IMR-90 (cell line): ENCODE data around the gene RASSF3. TPM values are rescaled to one million over a fixed set of nuclear protein-coding genes. Genes with fewer than 3 reads are reported as not detected.
A peak's percentile ranks its signal among the peaks of the same experiment; 100 is the strongest.

ENCODE experiments used
- ATAC-seq: fragments of 200-7000 bp; cut with Tn5 transposase; 2 replicates; pipeline ENCODE4 v1.9.1; 2020; ENCODE audit warnings: low read depth, mild to moderate bottlenecking, moderate library complexity
- BruUV-seq: library from RNA; stranded (reverse); fragments of 400-500 nt; replicated peaks from 2 replicates; lab custom pipeline; 2021; lab: Mats Ljungman, UMichigan
- CTCF ChIA-PET: fragments of 300-600 bp; formaldehyde crosslinking; extraction: SDS; loops from one replicate; lab custom pipeline; 2021; ENCODE audit warnings: antibody characterized with exemption; lab: Yijun Ruan, JAX
- POLR2A ChIA-PET: fragments of 300-600 bp; sonication (Branson Sonifier 250); formaldehyde crosslinking; loops from one replicate; lab custom pipeline; 2022; ENCODE audit warnings: antibody characterized with exemption; ENCODE audit not compliant: unreplicated experiment; lab: Charles Lee
- DNase-seq: peaks from one replicate; pipeline ENCODE4 v3.0.0; 2013
- H2AFZ ChIP-seq: replicated peaks from 2 replicates; pipeline ENCODE3; 2013; ENCODE audit warnings: low read length, mild to moderate bottlenecking; ENCODE audit not compliant: poor library complexity
- H2AK5ac ChIP-seq: 2 replicates; pipeline ENCODE4 v1.6.1; 2013; ENCODE audit warnings: low read depth, low read length, inconsistent platforms
- H2AK9ac ChIP-seq: replicated peaks from 2 replicates; pipeline ENCODE3; 2013; ENCODE audit warnings: mild to moderate bottlenecking, low read depth, low read length, moderate library complexity; ENCODE audit not compliant: poor library complexity
- H2BK120ac ChIP-seq: 2 replicates; pipeline ENCODE4 v1.6.1; 2013; ENCODE audit warnings: low read depth, low read length, inconsistent platforms
- H2BK15ac ChIP-seq: 3 replicates; pipeline ENCODE4 v1.6.1; 2013; ENCODE audit warnings: low read depth, low read length, inconsistent platforms
- H2BK20ac ChIP-seq: 2 replicates; pipeline ENCODE4 v1.6.1; 2013; ENCODE audit warnings: low read depth, mild to moderate bottlenecking, inconsistent platforms, low read length, moderate library complexity
- H2BK5ac ChIP-seq: 2 replicates; pipeline ENCODE4 v1.6.1; 2013; ENCODE audit warnings: mild to moderate bottlenecking, low read depth, low read length, inconsistent platforms; ENCODE audit not compliant: poor library complexity, severe bottlenecking
- H3K14ac ChIP-seq: replicated peaks from 2 replicates; pipeline ENCODE4 v1.6.1; 2013; ENCODE audit warnings: low read depth, low read length, inconsistent platforms
- H3K18ac ChIP-seq: 2 replicates; pipeline ENCODE4 v1.6.1; 2013; ENCODE audit warnings: low read depth, low read length, control low read depth
- H3K23ac ChIP-seq: 2 replicates; pipeline ENCODE4 v1.6.1; 2013; ENCODE audit warnings: low read depth, low read length, inconsistent platforms
- H3K27ac ChIP-seq: 2 replicates; pipeline ENCODE4 v1.5.1; 2013; ENCODE audit warnings: mild to moderate bottlenecking, control low read depth, low read length; ENCODE audit not compliant: insufficient read depth
- H3K27me3 ChIP-seq: 2 replicates; pipeline ENCODE4 v1.6.1; 2013; ENCODE audit warnings: low read length; ENCODE audit not compliant: control insufficient read depth, insufficient read depth
- H3K36me3 ChIP-seq: 2 replicates; pipeline ENCODE4 v1.6.1; 2013; ENCODE audit warnings: low read length, mixed read lengths; ENCODE audit not compliant: control insufficient read depth, insufficient read depth
- H3K4ac ChIP-seq: 2 replicates; pipeline ENCODE4 v1.6.1; 2013; ENCODE audit warnings: low read depth, low read length, inconsistent platforms
- H3K4me1 ChIP-seq: 2 replicates; pipeline ENCODE4 v1.6.1; 2013; ENCODE audit warnings: low read length, mixed read lengths; ENCODE audit not compliant: control insufficient read depth, insufficient read depth
- H3K4me2 ChIP-seq: 2 replicates; pipeline ENCODE4 v1.6.1; 2013; ENCODE audit warnings: low read depth, mild to moderate bottlenecking, control low read depth, low read length, moderate library complexity
- H3K4me3 ChIP-seq: 2 replicates; pipeline ENCODE4 v1.5.1; 2013; ENCODE audit warnings: low read depth, mild to moderate bottlenecking, control low read depth, low read length, moderate library complexity; ENCODE audit not compliant: insufficient read depth
- H3K56ac ChIP-seq: 2 replicates; pipeline ENCODE4 v1.6.1; 2013; ENCODE audit warnings: low read length, inconsistent platforms; ENCODE audit not compliant: insufficient read depth; ENCODE audit errors: extremely low read depth
- H3K79me1 ChIP-seq, 2 experiments: 2 replicates each; pipeline ENCODE4 v1.6.1; 2013; ENCODE audit warnings: low read length in 2 of 2, inconsistent platforms in 1 of 2, low read depth in 1 of 2
- H3K9ac ChIP-seq: 2 replicates; pipeline ENCODE4 v1.6.1; 2013; ENCODE audit warnings: low read depth, low read length, control low read depth
- H3K9me1 ChIP-seq: 2 replicates; pipeline ENCODE4 v1.6.1; 2013; ENCODE audit warnings: low read length, inconsistent platforms; ENCODE audit not compliant: insufficient read depth
- H3K9me3 ChIP-seq: 2 replicates; pipeline ENCODE4 v1.6.1; 2013; ENCODE audit warnings: low read length; ENCODE audit not compliant: control insufficient read depth, insufficient read depth
- H4K20me1 ChIP-seq: 2 replicates; pipeline ENCODE4 v1.6.1; 2013; ENCODE audit warnings: low read length, inconsistent platforms; ENCODE audit not compliant: insufficient read depth
- H4K5ac ChIP-seq: 2 replicates; pipeline ENCODE4 v1.6.1; 2013; ENCODE audit warnings: mild to moderate bottlenecking, low read depth, low read length, control low read depth
- H4K8ac ChIP-seq, 2 experiments: 2 replicates each; pipeline ENCODE4 v1.6.1; 2013; ENCODE audit warnings: low read depth in 2 of 2, low read length in 2 of 2, control low read depth in 1 of 2, inconsistent platforms in 1 of 2
- H4K91ac ChIP-seq: 2 replicates; pipeline ENCODE4 v1.6.1; 2013; ENCODE audit warnings: low read depth, low read length, inconsistent platforms; ENCODE audit not compliant: insufficient read depth
- BHLHE40 ChIP-seq: fragments of 150-350 bp; IDR thresholded peaks from 2 replicates; pipeline ENCODE4 v1.6.1; 2016; ENCODE audit warnings: mild to moderate bottlenecking, low read depth, low read length
- CEBPB ChIP-seq: IDR thresholded peaks from 2 replicates; pipeline ENCODE4 v1.6.1; 2012; ENCODE audit warnings: low read depth, low read length, improper control_type of control experiment
- CHD1 ChIP-seq: IDR thresholded peaks from 2 replicates; pipeline ENCODE4 v1.6.1; 2012; ENCODE audit warnings: low read depth, low read length, improper control_type of control experiment
- FOS ChIP-seq: fragments of 150-350 bp; IDR thresholded peaks from 2 replicates; pipeline ENCODE4 v1.6.1; 2016; ENCODE audit warnings: low read depth, low read length
- MAFK ChIP-seq: IDR thresholded peaks from 2 replicates; pipeline ENCODE4 v1.6.1; 2012; ENCODE audit warnings: low read depth, low read length, improper control_type of control experiment
- MAZ ChIP-seq: IDR thresholded peaks from 2 replicates; pipeline ENCODE4 v1.6.1; 2012; ENCODE audit warnings: low read depth, mild to moderate bottlenecking, low read length, improper control_type of control experiment, moderate library complexity, borderline replicate concordance
- MXI1 ChIP-seq: IDR thresholded peaks from 2 replicates; pipeline ENCODE4 v1.6.1; 2012; ENCODE audit warnings: low read depth, mild to moderate bottlenecking, low read length, moderate library complexity, borderline replicate concordance
- NFE2L2 ChIP-seq: fragments of 150-350 bp; IDR thresholded peaks from 2 replicates; pipeline ENCODE4 v1.6.1; 2016; ENCODE audit warnings: low read depth, mild to moderate bottlenecking, low read length
- POLR2A ChIP-seq: IDR thresholded peaks from 2 replicates; pipeline ENCODE4 v1.6.1; 2012; ENCODE audit warnings: mild to moderate bottlenecking, low read depth, low read length
- RAD21 ChIP-seq: IDR thresholded peaks from 2 replicates; pipeline ENCODE4 v1.6.1; 2012; ENCODE audit warnings: low read length, improper control_type of control experiment
- RCOR1 ChIP-seq: IDR thresholded peaks from 2 replicates; pipeline ENCODE4 v1.6.1; 2012; ENCODE audit warnings: mild to moderate bottlenecking, low read length, improper control_type of control experiment; ENCODE audit not compliant: insufficient replicate concordance
- RFX5 ChIP-seq: IDR thresholded peaks from 2 replicates; pipeline ENCODE4 v1.8.0; 2012; ENCODE audit warnings: low read depth, mild to moderate bottlenecking, low read length, moderate library complexity
- SMC3 ChIP-seq: fragments of 150-350 bp; IDR thresholded peaks from 2 replicates; pipeline ENCODE4 v1.6.1; 2016; ENCODE audit warnings: low read depth, mild to moderate bottlenecking, antibody characterized with exemption, low read length, moderate library complexity
- WGBS, 2 experiments: methylation state at CpG; one replicate each; pipeline versions ENCODE4 v1.1.5 to v1.1.7; 2013; ENCODE audit warnings: missing lambda C conversion rate in 2 of 2; ENCODE audit not compliant: insufficient read length in 1 of 2; ENCODE audit errors: extremely low coverage in 2 of 2; 5-methylcytosine and 5-hydroxymethylcytosine counted together
- dilution Hi-C: fragments of 300-500 bp; cut with HindIII; formaldehyde crosslinking; loops from one replicate; pipeline ENCODE4 v1.14.3; 2018; ENCODE audit warnings: low sequenced_read_pairs; ENCODE audit not compliant: unreplicated experiment
- in situ Hi-C: fragments of 300-500 bp; cut with MboI; formaldehyde crosslinking; loops from 3 replicates; pipeline ENCODE4 v1.14.3; 2019; ENCODE audit warnings: low sequenced_read_pairs, inconsistent platforms, mixed read lengths
- intact Hi-C: fragments of 100-400 bp; cut with micrococcal nuclease; formaldehyde crosslinking; loops from 2 replicates; pipeline ENCODE4 v1.10.0; 2022
- polyA plus RNA-seq, 3 experiments: library from polyadenylated mRNA; depleted of rRNA; stranded (reverse); fragments of >200 nt; gene quantifications; 2 replicates each; pipeline ENCODE4 v1.2.3, GENCODE V29; 2012; ENCODE audit warnings: low replicate concordance in 1 of 3
- total RNA-seq: library from RNA; depleted of rRNA; stranded (reverse); fragments of >200 nt; gene quantifications from 2 replicates; pipeline ENCODE4 v1.2.3, GENCODE V29; 2012
- TF ChIP-seq, protein P1 (sequence below): fragments of 150-350 bp; IDR thresholded peaks from 2 replicates; pipeline ENCODE4 v1.6.1; 2016; ENCODE audit warnings: low read depth, mild to moderate bottlenecking, low read length, moderate library complexity, borderline replicate concordance
- TF ChIP-seq, protein P2 (sequence below): fragments of 150-350 bp; IDR thresholded peaks from 2 replicates; pipeline ENCODE4 v1.6.1; 2017; ENCODE audit warnings: mild to moderate bottlenecking, antibody characterized with exemption, low read length, low read depth
- TF ChIP-seq, protein P3 (sequence below): conservative IDR thresholded peaks from 2 replicates; pipeline ENCODE4 v1.5.1; 2012; ENCODE audit warnings: mild to moderate bottlenecking, low read depth, low read length, improper control_type of control experiment

Gene RASSF3
- total and polyA plus RNA-seq, 2 of the 4 experiments (the other 2 are of a cell fraction) = 18.7 to 39.3 TPM

DNA sequence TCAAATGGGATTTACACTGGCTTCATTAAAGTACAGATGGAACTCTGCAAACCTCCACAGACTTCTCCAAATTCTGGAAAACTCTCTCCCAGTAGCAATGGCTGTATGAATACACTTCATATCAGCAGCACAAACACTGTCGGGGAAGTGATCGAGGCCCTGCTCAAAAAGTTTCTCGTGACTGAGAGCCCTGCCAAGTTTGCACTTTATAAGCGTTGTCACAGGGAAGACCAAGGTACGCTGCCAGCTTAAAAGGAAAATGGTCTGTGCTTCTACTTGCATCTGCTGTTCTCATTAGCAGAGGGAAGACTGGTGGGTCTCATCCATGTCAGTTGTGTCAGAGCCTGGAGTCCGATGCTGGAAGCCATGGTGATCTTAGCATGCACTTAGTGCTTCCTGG, 77.9 kb downstream of the RASSF3 start:
- no peak overlapping the region for H4K5ac ChIP-seq
- H2AK9ac ChIP-seq = no peak overlapping the region
- no peak overlapping the region for H2AFZ ChIP-seq
- no peak overlapping the region for H3K9ac ChIP-seq
- ChIA-PET POLR2A (no interaction called here), CTCF (interaction anchor here (2.7 kb wide), 1 partner anchor 9 kb away, joined by 7 read pairs; no protein-coding TSS in a partner anchor)
- intact Hi-C loops = no loop called here
- H3K4me1 ChIP-seq = peaks cover 9% of the 10 kb centered on the region
- H3K9me3 ChIP-seq = no peaks in the 10 kb centered on the region
- no peak overlapping the region for H3K14ac ChIP-seq
- in situ Hi-C loops = no loop called here
- H3K4ac ChIP-seq = no peak overlapping the region
- ATAC-seq (no peak), DNase-seq (no peak)
- no peak overlapping the region for H3K4me3 ChIP-seq
- H2BK120ac ChIP-seq = no peak overlapping the region
- no peak overlapping the region for H2BK15ac ChIP-seq
- H3K56ac ChIP-seq = no peak overlapping the region
- dilution Hi-C loops = no loop called here
- H4K20me1 ChIP-seq = peaks cover 8% of the 10 kb centered on the region; the same call in 1 of the 2 replicates
- no peak overlapping the region for H4K91ac ChIP-seq
- peaks cover 17% of the 10 kb centered on the region for H3K36me3 ChIP-seq
- 0 out of 2 replicates have a peak overlapping the region, but pooled peaks have one; percentile 37 for H3K23ac ChIP-seq
- TF ChIP-seq, protein P1, sequence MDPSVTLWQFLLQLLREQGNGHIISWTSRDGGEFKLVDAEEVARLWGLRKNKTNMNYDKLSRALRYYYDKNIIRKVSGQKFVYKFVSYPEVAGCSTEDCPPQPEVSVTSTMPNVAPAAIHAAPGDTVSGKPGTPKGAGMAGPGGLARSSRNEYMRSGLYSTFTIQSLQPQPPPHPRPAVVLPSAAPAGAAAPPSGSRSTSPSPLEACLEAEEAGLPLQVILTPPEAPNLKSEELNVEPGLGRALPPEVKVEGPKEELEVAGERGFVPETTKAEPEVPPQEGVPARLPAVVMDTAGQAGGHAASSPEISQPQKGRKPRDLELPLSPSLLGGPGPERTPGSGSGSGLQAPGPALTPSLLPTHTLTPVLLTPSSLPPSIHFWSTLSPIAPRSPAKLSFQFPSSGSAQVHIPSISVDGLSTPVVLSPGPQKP = no peak
- TF ChIP-seq RCOR1 (no peak), RFX5 (no peak), CHD1 (no peak), BHLHE40 (no peak), FOS (no peak), NFE2L2 (no peak), RAD21 (no peak), MXI1 (no peak), MAFK (no peak), MAZ (no peak), POLR2A (no peak), CEBPB (no peak), SMC3 (no peak)
- TF ChIP-seq, protein P2, sequence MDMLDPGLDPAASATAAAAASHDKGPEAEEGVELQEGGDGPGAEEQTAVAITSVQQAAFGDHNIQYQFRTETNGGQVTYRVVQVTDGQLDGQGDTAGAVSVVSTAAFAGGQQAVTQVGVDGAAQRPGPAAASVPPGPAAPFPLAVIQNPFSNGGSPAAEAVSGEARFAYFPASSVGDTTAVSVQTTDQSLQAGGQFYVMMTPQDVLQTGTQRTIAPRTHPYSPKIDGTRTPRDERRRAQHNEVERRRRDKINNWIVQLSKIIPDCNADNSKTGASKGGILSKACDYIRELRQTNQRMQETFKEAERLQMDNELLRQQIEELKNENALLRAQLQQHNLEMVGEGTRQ = no peak
- TF ChIP-seq, protein P3, sequence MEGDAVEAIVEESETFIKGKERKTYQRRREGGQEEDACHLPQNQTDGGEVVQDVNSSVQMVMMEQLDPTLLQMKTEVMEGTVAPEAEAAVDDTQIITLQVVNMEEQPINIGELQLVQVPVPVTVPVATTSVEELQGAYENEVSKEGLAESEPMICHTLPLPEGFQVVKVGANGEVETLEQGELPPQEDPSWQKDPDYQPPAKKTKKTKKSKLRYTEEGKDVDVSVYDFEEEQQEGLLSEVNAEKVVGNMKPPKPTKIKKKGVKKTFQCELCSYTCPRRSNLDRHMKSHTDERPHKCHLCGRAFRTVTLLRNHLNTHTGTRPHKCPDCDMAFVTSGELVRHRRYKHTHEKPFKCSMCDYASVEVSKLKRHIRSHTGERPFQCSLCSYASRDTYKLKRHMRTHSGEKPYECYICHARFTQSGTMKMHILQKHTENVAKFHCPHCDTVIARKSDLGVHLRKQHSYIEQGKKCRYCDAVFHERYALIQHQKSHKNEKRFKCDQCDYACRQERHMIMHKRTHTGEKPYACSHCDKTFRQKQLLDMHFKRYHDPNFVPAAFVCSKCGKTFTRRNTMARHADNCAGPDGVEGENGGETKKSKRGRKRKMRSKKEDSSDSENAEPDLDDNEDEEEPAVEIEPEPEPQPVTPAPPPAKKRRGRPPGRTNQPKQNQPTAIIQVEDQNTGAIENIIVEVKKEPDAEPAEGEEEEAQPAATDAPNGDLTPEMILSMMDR = no peak
- H3K27me3 ChIP-seq = no peaks in the 10 kb centered on the region
- H3K4me2 ChIP-seq = no peak overlapping the region
- H4K8ac ChIP-seq = no peak overlapping the region
- no peak overlapping the region for H2BK5ac ChIP-seq
- H3K9me1 ChIP-seq = peaks cover 6% of the 10 kb centered on the region
- H2AK5ac ChIP-seq = no peak overlapping the region
- H3K27ac ChIP-seq = no peak overlapping the region
- peaks cover 15 to 57% of the 10 kb centered on the region in 2 experiments for H3K79me1 ChIP-seq
- H3K18ac ChIP-seq = no peak overlapping the region
- WGBS, 2 experiments = 86% methylated on average over 1 of the region's 6 CpGs; no CpG with 5 or more reads in 1 of the 2 experiments
- no TSS peak for BruUV-seq
- no peak overlapping the region for H2BK20ac ChIP-seq
